ENCODE data around the gene ZCCHC9.

Gene ZCCHC9

DNA sequence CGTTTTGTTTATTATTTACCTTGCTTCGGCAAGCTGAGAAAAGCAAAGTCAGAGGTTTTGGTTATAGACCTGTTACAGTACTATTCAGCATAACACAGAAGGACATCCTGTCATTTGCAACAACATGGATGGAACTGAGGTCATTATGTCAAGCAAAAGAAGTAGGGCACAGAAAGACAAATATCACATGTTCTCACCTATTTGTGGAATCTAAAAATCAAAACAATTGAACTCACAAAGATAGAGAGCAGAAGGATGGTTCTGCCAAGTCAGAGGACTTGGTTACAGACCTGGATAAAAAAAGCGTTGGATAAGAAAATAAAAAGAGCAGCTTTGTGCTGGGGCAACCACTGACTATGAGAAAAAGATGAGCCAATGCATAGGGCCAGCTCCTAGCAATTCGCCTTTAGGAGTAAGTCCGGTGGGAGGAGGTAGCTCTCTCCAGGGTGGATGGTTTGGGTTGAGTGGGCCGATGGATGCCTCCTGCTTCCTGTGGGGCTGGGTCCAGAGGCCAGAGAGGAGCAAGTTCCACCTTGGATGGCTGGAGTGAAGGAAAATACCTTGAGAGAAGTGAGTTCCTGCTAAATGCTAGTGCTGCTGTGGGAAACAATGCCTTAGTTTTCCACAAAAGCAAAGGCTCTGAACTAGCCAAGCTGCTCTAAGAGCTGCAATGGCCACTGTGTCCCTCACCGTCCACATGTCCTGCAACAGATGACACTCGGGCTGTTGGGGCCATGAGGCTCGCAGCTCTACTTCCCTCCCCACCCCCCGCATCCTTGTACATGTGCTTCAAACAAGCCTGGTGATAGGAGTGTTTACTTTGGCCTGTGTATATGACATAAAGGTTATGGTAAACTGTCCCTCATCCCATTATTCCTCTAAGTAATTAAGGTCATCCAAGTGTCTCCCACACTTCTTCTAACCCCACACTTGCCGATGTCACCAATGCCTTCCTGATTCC is 54.2 kb downstream of the ZCCHC9 start:
- no peak for DNase-seq (ENCODE audit: low read depth in 2 of 2, low spot score in 1 of 2)

DNA sequence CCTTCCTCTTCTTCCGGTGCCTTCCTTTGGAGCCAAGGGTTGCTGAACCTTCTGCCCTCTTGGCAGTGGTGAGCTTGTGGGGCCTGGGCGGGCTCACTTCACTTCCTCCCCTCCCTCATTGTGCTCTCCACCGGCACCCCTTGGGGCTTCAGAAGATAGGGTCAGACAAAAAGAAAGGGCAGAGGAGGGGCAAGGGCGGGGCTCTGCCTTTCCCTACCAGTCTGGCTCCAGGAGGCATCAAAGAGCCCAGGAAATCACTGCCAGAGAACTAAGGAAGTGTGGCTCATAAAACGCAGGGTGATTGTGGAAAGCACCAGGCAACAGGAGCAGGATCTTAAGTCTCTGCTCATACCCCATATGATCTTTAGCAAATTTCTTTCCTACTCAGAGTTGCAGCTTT is 57.7 kb downstream of the ZCCHC9 start:
- no peak for DNase-seq (ENCODE audit: low read depth in 2 of 2, low spot score in 1 of 2)

DNA sequence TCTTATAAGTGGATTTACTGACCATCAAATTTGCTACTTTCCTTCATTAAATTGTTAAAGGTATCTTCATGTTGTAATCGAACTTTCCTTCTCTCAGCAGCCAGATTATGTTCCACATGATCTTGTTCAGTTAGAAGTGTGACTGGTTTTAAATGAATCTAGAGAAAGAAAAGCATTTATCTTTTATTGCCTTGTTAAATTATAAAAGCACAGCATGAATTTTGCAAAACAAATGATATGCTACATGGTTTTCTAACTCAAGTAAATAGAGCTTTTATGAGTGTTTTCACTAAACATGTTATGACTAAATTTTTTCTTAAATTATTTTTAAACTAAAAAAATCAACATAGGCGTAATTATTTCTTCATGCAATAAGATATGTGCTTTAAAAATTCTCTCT is 58.5 kb downstream of the ZCCHC9 start:
- no peak for DNase-seq (ENCODE audit: low read depth in 2 of 2, low spot score in 1 of 2)

DNA sequence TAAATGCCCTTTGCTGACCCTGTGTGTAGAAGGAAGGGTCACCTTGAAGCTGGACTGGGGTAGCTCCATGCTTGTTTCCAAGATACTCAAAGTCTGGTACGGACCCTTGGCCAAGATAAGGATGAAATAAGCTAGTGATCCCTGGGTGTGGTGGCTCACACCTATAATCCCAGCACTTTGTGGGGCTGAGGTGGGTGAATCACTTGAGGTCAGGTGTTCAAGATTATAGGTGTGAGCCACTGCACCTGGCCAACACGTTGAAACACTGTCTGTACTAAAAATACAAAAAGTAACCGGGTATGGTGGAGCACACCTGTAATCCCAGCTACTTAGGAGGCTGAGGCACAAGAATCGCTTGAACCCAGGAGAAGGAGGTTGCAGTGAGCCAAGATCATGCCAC is 59.3 kb downstream of the ZCCHC9 start:
- no peak for DNase-seq (ENCODE audit: low read depth in 2 of 2, low spot score in 1 of 2)

DNA sequence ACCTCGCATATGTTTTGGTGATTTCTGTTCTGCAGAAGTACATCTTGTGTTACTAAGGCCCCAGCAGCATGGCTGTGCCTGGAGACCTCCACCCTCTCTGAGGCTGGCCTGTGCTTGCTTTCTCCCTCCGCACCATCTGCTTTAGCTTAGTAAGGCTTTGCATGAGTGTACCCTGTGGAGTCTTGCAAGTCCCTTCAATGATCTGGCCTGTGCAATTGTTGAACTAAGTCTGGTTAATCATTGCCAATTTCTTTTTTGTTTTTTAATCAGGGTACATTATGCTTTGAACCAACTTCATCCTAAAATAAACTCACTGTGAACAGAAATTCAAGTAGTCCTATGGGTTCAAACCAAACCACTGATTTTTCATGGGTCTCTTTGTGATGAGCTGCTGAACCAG is 60.2 kb downstream of the ZCCHC9 start:
- DNase-seq (ENCODE audit: low read depth in 2 of 2, low spot score in 1 of 2) = no peak

All from stimulated activated CD8-positive, alpha-beta memory T cell treated with anti-CD3 and anti-CD28 coated beads, Interleukin-4, amount 100 ng/mL, for 4 hours (primary cell).